ENCODE data around the gene DCAF8L1.
"Not testable (repeated sequence)": the region's sequence is repeated elsewhere in the genome, so short reads cannot be mapped to it uniquely, and the experiment has no call there.

DCAF8L1 gene
- total RNA-seq: 0 to 0.06 (median 0) reads per million in 9 experiments

DNA sequence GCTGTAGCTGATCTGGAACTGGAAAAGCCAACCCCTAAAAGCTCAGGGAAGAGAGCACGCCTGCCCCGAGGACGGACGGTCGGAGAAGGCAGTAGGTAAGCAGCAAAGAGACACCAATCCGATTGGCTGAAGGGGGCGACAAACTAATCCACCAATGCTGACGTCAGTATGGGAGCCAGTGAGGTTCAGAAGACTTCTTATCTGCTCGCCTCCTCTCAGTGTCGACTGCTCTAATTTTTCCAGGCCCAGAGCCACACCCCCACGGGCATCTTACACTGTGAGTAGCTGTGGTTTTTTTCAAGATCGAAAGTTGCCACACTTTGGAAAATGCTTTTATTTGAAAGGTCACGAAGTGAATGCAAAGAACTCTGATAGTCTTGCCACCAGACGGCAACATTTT is at the start of gene DCAF8L1:
Gene DCAF8L1 (minus strand): TSS at position 101 of the 400 bp plus-strand sequence. CDS start 115 bp downstream, outside the sequence.
- Mint-ChIP-seq H3K4me1 (ENCODE audit: low read depth in 2 of 2) (no peaks in the 10 kb centered on the region), H3K4me3 (no peak within 1 kb of the TSS), H3K9me3 (no peaks in the 10 kb centered on the region), H3K27ac (no peak within 1 kb of the TSS), H3K36me3 (ENCODE audit: insufficient read depth) (no peaks in the 10 kb centered on the region), H3K27me3 (no peaks in the 10 kb centered on the region)
- DNase-seq (no peak), ATAC-seq (replicated peaks) (no peak)

DNA sequence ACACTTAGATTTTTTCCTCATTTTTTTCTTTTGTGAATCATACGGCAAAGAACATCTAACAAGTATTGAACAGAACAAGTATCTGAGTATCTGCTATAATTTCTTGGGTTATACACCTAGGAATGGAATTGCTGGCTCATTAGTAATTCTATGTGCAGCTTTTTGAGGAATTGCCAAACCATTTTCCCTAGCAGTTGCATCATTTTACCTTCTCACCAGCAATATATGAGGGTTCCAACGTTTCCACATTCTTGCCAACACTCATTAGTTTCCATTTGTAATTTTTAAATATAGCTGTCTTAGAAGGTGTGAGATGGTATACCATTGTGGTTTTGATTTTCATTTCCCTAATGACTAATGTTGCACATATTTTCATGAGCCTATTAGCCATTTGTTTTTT is 41.1 kb upstream of the DCAF8L1 start:
- Mint-ChIP-seq H3K27ac (no peak overlapping the region), H3K4me1 (ENCODE audit: low read depth in 2 of 2) (no peaks in the 10 kb centered on the region), H3K36me3 (ENCODE audit: insufficient read depth) (no peaks in the 10 kb centered on the region), H3K9me3 (peaks cover 0 to 4% of the 10 kb centered on the region in 2 donors), H3K4me3 (no peak overlapping the region), H3K27me3 (no peaks in the 10 kb centered on the region)
- no peak for DNase-seq
- ATAC-seq (replicated peaks): no peak

DNA sequence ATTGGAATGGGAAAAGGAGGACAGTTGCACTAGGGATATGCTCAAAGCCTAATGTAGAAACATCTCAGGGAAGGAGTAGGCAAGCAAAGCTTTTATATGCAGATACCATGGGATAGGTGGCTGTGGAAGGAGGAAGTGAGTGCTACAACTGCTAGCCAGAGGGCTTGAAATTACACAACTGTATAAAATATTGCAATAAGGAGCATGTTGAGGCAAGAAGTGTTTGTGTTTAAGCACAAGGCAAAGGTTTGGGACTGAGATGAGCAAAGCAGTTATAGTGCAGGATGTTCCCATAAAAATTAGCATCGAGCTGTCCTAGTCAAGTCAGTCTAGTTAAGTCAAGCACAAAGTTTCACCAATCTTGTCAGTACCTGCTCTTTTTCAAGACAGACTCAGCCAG is 35.6 kb upstream of the DCAF8L1 start:
- DNase-seq (no peak), ATAC-seq (replicated peaks) (no peak)
- Mint-ChIP-seq H3K4me3 (no peak overlapping the region), H3K36me3 (ENCODE audit: insufficient read depth) (no peaks in the 10 kb centered on the region), H3K27me3 (no peaks in the 10 kb centered on the region), H3K4me1 (ENCODE audit: low read depth in 2 of 2) (no peaks in the 10 kb centered on the region), H3K27ac (no peak overlapping the region), H3K9me3 (peaks cover 0 to 4% of the 10 kb centered on the region in 2 donors)

- ATAC-seq (replicated peaks) (no peak), DNase-seq (no peak)
- Mint-ChIP-seq H3K9me3 (peaks cover 0 to 4% of the 10 kb centered on the region in 2 donors), H3K36me3 (ENCODE audit: insufficient read depth) (no peaks in the 10 kb centered on the region), H3K27ac (no peak overlapping the region), H3K4me1 (ENCODE audit: low read depth in 2 of 2) (no peaks in the 10 kb centered on the region), H3K27me3 (no peaks in the 10 kb centered on the region), H3K4me3 (no peak overlapping the region)
These were observed 34.7 kb upstream of the DCAF8L1 start for GRCh38 chrX:28015993-28016392.

DNA sequence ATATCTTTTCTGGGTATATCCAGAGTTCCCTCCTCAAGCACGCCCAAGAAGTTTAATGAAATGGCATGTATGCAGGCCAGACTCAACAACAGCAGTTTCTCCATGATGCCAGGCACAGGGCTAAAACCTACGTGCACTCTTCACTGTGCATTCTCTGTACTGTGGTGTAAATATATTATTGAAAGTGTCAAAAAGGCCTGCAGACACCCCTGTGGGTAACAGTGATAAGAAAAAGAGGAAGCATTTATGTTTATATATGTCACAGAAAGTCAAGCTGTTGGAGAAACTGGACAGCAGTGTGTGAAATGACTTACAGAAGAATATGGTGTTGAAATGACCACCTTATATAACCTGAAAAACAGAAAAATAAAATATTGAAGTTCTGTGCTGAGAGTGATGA is 29.6 kb upstream of the DCAF8L1 start:
- no peak for ATAC-seq (replicated peaks)
- Mint-ChIP-seq H3K9me3 (no peaks in the 10 kb centered on the region), H3K27me3 (no peaks in the 10 kb centered on the region), H3K36me3 (ENCODE audit: insufficient read depth) (no peaks in the 10 kb centered on the region), H3K4me1 (ENCODE audit: low read depth in 2 of 2) (no peaks in the 10 kb centered on the region), H3K4me3 (no peak overlapping the region), H3K27ac (no peak overlapping the region)
- DNase-seq: no peak

- Mint-ChIP-seq H3K36me3 (ENCODE audit: insufficient read depth) (no peaks in the 10 kb centered on the region), H3K4me3 (no peak overlapping the region), H3K9me3 (no peaks in the 10 kb centered on the region), H3K27ac (no peak overlapping the region), H3K27me3 (no peaks in the 10 kb centered on the region), H3K4me1 (ENCODE audit: low read depth in 2 of 2) (no peaks in the 10 kb centered on the region)
- no peak for DNase-seq
- ATAC-seq (replicated peaks): no peak
These were observed 17.4 kb upstream of the DCAF8L1 start for GRCh38 chrX:27998666-27999065.

- H3K4me1 Mint-ChIP-seq (ENCODE audit: low read depth in 2 of 2): no peaks in the 10 kb centered on the region
- no peaks in the 10 kb centered on the region for H3K36me3 Mint-ChIP-seq (ENCODE audit: insufficient read depth)
- ATAC-seq (replicated peaks): no peak
- H3K9me3 Mint-ChIP-seq: no peaks in the 10 kb centered on the region
- no peak for DNase-seq
- H3K27ac Mint-ChIP-seq: no peak overlapping the region
- H3K27me3 Mint-ChIP-seq: no peaks in the 10 kb centered on the region
- no peak overlapping the region for H3K4me3 Mint-ChIP-seq
These were observed 16.4 kb upstream of the DCAF8L1 start for GRCh38 chrX:27997622-27998021.

DNA sequence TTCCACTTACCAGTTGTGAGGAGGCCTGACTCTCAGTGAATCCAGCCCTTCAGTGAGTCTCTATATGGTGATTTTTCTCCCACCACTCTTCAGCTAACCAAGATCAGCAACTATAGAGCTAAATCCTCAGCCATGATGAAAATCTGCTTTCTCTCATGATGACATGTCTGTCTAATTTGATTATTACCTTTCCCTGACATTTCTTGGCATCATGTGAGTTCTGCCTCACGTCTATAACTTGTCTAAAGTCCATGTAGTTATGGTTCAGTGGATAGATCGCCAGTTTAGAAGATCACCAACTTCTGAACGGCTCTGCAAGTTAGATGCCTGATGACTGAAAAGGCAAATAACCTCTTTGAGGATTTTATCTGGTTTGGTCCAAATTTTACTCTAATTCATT is 14.9 kb upstream of the DCAF8L1 start:
- Mint-ChIP-seq H3K4me3 (no peak overlapping the region), H3K36me3 (ENCODE audit: insufficient read depth) (no peaks in the 10 kb centered on the region), H3K9me3 (no peaks in the 10 kb centered on the region), H3K27me3 (no peaks in the 10 kb centered on the region), H3K4me1 (ENCODE audit: low read depth in 2 of 2) (no peaks in the 10 kb centered on the region), H3K27ac (no peak overlapping the region)
- DNase-seq (no peak), ATAC-seq (replicated peaks) (no peak)

DNA sequence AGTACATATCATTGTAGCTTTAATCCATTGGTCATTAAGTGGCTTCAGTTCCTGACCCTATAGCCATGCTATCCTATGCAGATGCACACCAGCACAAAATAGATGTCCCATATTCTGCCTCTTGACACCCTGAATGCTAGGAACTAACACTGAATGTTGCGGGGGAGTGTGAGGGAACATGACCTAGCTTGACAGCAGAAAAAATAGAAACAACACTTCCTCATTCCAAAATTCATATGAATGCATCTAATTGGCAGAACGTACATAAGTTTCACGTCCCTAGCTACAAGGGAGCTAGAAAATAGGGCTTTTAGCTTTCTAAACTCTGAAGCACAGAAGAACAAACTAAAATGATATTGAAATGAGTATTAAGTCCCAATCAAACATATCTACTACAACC is 14.4 kb upstream of the DCAF8L1 start:
- Mint-ChIP-seq H3K4me3 (no peak overlapping the region), H3K36me3 (ENCODE audit: insufficient read depth) (no peaks in the 10 kb centered on the region), H3K27me3 (no peaks in the 10 kb centered on the region), H3K27ac (no peak overlapping the region), H3K9me3 (no peaks in the 10 kb centered on the region), H3K4me1 (ENCODE audit: low read depth in 2 of 2) (no peaks in the 10 kb centered on the region)
- ATAC-seq (replicated peaks): no peak
- no peak for DNase-seq

DNA sequence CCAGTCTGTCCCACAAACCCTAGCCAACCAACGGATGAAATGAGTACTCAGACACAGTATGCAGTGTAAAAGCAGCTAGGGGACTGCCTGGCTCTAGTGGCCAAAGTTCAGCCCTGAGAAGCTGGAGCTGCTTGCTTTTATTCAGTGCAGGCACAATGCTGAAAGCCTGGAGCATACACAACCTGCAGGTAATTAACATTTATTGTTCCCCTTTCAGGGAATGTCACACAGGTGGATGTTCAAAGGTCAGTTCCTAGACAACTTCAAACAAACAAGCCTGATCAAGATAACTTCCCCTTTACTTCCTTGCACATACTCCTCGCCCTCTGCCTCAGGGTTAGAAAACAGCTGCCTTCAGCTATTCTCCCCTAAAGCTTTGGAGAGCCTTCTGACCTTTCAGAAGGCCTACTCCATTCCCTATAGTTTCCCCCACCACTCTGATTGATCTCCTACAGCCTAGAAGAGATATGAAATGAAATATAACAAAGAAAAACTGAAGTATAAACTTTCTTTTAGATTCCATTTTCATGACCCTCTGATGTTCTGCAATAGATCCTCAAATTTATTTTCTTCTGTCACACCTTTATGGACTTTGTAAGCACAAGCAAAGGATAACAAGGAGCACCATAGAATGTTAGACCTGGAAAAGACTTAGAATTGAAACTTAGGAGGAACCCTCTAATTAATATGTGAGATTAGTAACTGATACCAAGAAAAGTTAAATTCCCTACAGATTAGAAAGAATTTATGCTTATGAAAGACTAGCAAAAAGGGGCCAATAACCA is 6.8 kb upstream of the DCAF8L1 start:
- no peak for DNase-seq
- no peak for ATAC-seq (replicated peaks)
- Mint-ChIP-seq H3K9me3 (no peaks in the 10 kb centered on the region), H3K4me1 (ENCODE audit: low read depth in 2 of 2) (no peaks in the 10 kb centered on the region), H3K4me3 (no peak overlapping the region), H3K27ac (no peak overlapping the region), H3K27me3 (no peaks in the 10 kb centered on the region), H3K36me3 (ENCODE audit: insufficient read depth) (no peaks in the 10 kb centered on the region)

DNA sequence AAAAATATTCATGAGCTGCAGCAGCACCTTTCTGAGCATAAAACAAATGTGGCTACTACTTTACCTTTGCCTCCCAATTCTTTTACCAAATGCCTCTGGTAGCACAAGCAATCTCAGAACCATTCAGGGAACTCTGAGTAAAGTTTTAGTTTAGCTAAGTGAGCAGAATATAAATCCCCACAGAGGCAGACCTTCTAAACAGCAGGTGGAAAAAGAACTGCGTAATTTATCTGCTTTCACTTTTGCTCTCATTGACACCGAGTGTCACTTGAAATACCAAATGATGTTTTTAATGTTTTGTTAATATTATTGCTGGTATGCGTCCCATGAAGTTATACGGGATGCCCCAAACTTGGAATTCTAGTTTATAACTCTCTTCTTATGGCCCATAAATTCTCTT is 4.3 kb downstream of the DCAF8L1 start:
- H3K27me3 Mint-ChIP-seq; ATAC-seq (replicated peaks); H3K9me3 Mint-ChIP-seq; H3K4me3 Mint-ChIP-seq; H3K36me3 Mint-ChIP-seq (ENCODE audit: insufficient read depth); DNase-seq; H3K27ac Mint-ChIP-seq; H3K4me1 Mint-ChIP-seq (ENCODE audit: low read depth in 2 of 2): not testable (repeated sequence)

DNA sequence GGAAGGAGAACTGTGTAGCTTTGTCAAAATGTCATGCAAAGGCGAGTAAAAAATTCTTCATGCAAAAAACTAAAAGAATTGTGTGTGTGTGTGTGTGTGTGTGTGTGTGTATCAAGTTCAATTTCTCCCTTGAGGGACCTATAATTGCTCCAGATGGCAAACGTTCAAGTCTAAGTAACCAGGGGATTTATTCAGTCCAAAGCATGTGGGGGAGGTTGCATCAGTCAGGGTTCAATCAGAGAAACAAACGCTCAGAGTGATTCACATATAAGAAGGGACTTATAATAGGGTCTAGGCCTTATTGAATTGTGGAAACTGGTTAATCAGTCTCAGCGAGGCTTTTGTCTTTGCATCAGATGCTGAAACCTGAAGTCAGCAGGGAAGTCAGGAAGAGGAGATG is 5.0 kb downstream of the DCAF8L1 start:
- Mint-ChIP-seq H3K36me3 (ENCODE audit: insufficient read depth) (no peaks in the 10 kb centered on the region), H3K27me3 (no peaks in the 10 kb centered on the region), H3K9me3 (peaks cover 0 to 2% of the 10 kb centered on the region in 2 donors), H3K4me1 (ENCODE audit: low read depth in 2 of 2) (no peaks in the 10 kb centered on the region), H3K27ac (no peak overlapping the region), H3K4me3 (no peak overlapping the region)
- no peak for DNase-seq
- ATAC-seq (replicated peaks): no peak

DNA sequence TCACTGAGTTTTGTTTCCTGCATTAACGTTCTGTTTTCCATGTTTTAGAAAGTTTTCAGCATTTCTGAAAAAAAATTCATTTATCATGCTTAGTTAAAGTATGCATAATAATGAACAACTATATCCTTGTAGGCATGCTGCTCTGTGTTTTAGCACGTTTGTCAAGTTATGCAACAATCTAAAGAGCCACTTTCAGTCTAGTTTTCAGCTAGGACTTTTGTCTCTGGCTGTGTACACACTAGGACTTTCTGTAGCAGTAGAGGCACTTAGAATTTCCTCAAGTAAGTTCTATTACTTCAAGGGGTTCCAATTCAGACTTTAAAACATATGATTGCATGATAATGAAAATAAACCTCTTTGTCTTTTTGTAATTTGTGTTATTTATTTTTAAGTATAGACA is 12.4 kb downstream of the DCAF8L1 start:
- no peak overlapping the region for H3K4me3 Mint-ChIP-seq
- H3K27me3 Mint-ChIP-seq: no peaks in the 10 kb centered on the region
- peaks cover 0 to 3% of the 10 kb centered on the region in 2 donors for H3K9me3 Mint-ChIP-seq
- H3K27ac Mint-ChIP-seq: no peak overlapping the region
- H3K36me3 Mint-ChIP-seq (ENCODE audit: insufficient read depth): no peaks in the 10 kb centered on the region
- no peak for DNase-seq
- no peaks in the 10 kb centered on the region for H3K4me1 Mint-ChIP-seq (ENCODE audit: low read depth in 2 of 2)
- no peak for ATAC-seq (replicated peaks)

GRCh38 chrX:27968352-27968751 is 12.9 kb downstream of the DCAF8L1 start:
- Mint-ChIP-seq H3K4me3 (no peak overlapping the region), H3K27ac (no peak overlapping the region), H3K4me1 (ENCODE audit: low read depth in 2 of 2) (no peaks in the 10 kb centered on the region), H3K27me3 (no peaks in the 10 kb centered on the region), H3K36me3 (ENCODE audit: insufficient read depth) (no peaks in the 10 kb centered on the region), H3K9me3 (peaks cover 0 to 3% of the 10 kb centered on the region in 2 donors)
- ATAC-seq (replicated peaks) (no peak), DNase-seq (no peak)
